SU-DHL-6 (cell line): ENCODE results near the gene LEF1.

Experiments
- CTCF ChIP-seq: fragments of 200-600 bp; sonication (generic); IDR thresholded peaks from one replicate; pipeline ENCODE4 v1.5.1; 2017; ENCODE audit warnings: antibody characterized with exemption, mild to moderate bottlenecking, low read length, moderate library complexity; ENCODE audit not compliant: insufficient read depth, poor library complexity, severe bottlenecking
- EZH2phosphoT487 ChIP-seq: fragments of 200-600 bp; sonication (generic), shearing (Covaris generic); conservative IDR thresholded peaks from 2 replicates; pipeline ENCODE4 v1.6.1; 2018; ENCODE audit warnings: mild to moderate bottlenecking, antibody characterized with exemption, low read length, moderate library complexity, mixed read lengths

- TF ChIP-seq CTCF = no peak
- no peak for TF ChIP-seq EZH2phosphoT487
Observed at GRCh38 chr4:108051343-108051742, 117.4 kb downstream of the LEF1 start.
